Middle frontal gyrus (tissue), 1 donor: Measurements from ENCODE around the gene TMEM50B.
"Not testable (repeated sequence)": the region's sequence is repeated elsewhere in the genome, so short reads cannot be mapped to it uniquely, and the experiment has no call there.

ENCODE experiments used
- DNase-seq: peaks from one replicate; pipeline ENCODE4 v3.0.0-alpha.2; 2015; ENCODE audit warnings: low spot score; ENCODE audit errors: extremely low spot score

Gene TMEM50B

GRCh38 chr21:33478935-33479678 is 667 bp downstream of the TMEM50B start:
- no peak for DNase-seq

DNA sequence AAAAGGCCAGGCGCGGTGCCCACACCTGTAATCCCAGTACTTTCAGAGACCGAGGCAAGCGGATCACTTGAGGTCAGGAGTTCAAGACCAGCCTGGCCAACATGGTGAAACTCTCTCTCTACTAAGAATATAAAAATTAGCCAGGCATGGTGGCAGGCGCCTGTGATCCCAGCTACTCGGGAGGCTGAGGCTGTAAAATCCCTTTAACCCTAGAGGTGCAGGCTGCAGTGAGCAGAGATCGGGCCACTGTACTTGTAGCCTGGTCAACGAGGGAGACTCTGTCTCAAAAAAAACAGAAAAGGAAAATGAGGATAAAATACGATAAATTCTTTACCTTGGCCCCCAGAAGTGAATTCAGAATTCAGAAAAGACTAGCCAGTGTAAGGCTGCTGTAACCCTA is 1.6 kb downstream of the TMEM50B start:
- no peak for DNase-seq

DNA sequence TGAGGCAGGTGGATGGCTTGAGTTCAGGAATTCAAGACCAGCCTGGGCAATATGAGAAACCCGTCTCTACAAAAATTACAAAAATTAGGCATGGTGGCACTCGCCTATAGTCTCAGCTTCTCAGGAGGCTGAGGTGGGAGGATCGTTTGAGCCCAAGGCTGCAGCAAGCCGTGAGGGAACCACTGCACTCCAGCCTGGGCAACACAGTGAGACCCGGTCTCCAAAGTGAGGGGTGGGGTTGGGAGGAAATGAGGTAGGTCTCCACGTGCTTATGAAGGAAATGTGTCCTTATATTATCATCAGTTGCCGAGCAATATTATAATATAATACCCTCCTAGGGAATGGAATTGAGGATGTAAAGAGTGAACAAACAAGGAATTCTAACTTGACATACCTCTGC is 2.7 kb downstream of the TMEM50B start:
- no peak for DNase-seq

- no peak for DNase-seq
Measured at GRCh38 chr21:33473344-33473743, 6.4 kb downstream of the TMEM50B start.

GRCh38 chr21:33470701-33471100 is 9.1 kb downstream of the TMEM50B start:
- DNase-seq, result no peak

DNA sequence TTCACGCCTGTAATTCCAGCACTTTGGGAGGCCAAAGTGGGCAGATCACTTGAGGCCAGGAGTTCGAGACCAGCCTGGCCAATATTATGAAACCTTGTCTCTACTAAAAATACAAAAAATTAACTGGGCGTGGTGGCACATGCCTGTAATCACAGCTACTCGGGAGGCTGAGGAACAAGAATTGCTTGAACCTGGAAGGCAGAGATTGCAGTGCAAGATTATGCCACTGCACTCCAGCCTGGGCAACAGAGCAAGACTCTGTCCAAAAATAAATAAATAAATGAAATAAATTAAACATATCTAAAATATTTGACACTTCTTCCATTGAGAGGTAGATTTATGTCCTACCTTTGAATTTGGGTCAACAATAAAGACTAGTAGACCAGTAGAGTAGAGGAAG is 10.6 kb downstream of the TMEM50B start:
- DNase-seq, result not testable (repeated sequence)

DNA sequence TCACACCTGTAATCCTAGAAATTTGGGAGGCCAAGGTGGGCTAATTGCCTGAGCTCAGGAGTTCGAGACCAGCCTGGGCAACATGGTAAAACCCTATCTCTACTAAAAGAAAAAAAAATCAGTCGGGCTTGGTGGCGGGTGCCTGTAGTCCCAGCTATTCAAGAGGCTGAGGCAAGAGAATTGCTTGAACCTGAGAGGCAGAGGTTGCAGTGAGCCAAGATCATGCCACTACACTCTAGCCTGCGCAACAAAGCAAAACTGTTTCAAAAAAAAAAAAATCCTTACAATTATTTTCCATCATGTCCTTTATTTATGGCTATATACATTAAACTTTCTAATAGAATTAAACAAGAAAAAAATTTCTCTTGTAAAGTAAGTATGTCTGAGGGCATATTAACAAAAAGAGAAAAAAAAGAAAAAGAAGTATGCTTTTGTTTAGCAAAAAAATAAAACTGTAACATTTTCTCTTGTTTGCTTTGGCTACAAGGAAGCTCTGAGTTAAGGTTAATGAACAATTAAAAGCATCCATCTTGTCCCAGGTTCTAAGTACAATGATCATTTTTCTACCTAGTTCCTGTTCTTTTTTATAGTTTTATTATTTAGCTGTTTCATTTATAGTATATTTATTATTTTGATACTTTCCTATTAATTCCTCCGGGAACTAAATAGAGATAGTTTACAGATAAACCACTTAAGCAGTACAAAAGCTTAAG is 18.1 kb downstream of the TMEM50B start:
- no peak for DNase-seq

- DNase-seq, result no peak
Measured at GRCh38 chr21:33458861-33459260, 20.9 kb downstream of the TMEM50B start.

GRCh38 chr21:33455686-33456446 is 23.9 kb downstream of the TMEM50B start:
- DNase-seq, result no peak

GRCh38 chr21:33452362-33452761 is 27.4 kb downstream of the TMEM50B start:
- DNase-seq, result no peak

DNA sequence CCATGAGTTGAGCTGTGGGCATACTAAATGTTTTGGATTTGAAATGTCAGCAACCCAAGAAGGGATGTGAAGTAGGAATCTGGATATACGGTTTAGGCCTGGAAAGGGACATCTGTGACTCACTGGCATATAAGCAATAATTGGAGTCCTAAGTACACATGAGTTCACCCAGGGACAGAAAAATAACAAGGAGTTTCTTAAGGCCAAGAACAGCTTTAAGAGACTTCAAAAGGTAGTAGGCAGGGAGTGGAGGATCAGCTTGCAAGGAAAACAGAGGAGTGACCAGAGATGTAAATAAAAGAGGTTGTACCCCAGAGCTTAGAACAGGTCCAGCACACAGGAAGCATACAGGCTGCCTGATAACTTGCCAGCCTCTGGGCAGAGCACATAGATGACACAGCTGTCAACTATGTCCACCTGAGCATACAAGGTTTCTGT is 28.1 kb downstream of the TMEM50B start:
- no peak for DNase-seq

DNA sequence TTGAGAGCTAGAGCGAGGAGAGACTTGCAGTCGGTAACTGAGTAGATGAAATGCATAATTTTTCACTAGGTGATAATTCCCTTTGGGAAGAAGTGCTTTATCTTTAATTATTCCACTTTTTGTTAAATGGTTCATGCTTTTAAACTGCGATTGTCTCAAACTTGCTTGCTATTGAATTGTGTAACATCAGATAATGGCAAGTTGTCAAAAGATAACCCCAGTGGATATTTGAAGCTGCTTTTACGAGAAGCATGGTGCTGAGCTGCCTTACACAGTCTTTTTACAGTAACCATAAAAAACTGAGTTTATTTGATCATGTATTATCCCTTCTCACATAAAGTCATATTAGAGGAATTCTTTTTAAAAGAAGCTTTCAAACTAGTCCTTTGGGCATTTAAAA is 30.2 kb downstream of the TMEM50B start:
- no peak for DNase-seq

GRCh38 chr21:33446620-33447019 is 33.2 kb downstream of the TMEM50B start:
- DNase-seq, result not testable (repeated sequence)

DNA sequence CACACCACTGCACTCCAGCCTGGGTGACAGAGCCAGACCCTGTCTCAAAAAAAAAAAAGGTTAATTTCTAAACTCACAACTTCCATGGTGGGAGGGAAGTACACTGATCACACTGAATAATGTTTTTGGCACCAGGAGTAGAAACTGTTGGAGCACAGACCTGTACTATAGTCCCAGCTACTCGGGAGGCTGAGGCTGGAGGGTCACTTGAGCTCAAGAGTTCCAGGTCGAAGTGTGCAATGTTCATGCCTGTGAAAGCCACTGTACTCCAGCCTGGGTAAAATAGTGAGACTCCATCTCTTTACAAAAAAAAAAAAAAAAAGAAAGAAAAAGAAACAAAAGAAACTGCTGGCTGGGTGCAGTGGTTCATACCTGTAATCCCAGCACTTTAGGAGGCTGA is 35.3 kb downstream of the TMEM50B start:
- DNase-seq, result no peak

- DNase-seq, result no peak
Measured at GRCh38 chr21:33443194-33443593, 36.6 kb downstream of the TMEM50B start.

DNA sequence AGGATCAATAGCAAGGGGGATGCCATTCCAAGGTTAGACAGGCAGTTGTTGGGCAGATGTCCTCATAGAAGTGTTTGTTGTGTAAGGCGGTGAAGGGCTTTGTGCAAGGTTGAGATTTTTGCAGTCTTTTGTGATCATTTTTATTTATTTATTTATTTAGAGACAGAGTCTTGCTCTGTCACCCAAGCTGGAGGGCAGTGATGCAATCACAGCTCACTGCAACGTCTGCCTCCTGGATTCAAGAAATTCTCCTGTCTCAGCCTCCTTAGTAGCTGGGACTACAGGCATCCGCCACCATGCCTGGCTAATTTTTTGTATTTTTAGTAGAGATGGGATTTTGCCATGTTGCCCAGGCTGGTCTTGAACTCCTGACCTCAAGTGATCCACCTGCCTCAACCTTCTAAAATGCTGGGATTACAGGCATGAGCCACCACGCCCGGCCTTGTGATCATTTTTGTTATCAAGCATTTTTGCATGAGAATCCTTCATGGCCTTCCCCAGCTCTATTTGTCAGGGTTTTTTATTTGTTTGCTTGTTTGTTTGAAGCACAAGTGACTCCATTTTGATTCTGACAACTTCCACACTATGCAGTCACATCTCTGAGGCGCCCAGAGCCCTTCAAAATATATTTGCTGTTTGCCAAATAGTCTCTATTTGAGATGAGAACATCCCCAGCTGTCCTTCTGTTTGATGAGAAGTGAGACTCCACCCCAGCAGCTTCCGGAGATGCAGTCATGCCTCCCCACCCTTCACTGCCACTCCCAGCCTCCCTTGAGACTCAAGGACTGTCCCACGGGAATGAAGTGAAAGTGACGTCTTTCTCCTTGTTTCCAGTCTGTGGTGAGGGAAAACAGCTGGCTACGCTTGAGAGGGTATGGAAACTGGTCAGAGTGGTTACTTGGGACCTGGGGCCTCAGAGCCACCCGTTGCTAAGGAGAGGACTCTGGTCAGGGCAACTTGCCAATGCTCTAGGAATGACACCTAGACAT is 38.0 kb downstream of the TMEM50B start:
- no peak for DNase-seq

GRCh38 chr21:33437140-33437539 is 42.6 kb downstream of the TMEM50B start:
- DNase-seq, result no peak

DNA sequence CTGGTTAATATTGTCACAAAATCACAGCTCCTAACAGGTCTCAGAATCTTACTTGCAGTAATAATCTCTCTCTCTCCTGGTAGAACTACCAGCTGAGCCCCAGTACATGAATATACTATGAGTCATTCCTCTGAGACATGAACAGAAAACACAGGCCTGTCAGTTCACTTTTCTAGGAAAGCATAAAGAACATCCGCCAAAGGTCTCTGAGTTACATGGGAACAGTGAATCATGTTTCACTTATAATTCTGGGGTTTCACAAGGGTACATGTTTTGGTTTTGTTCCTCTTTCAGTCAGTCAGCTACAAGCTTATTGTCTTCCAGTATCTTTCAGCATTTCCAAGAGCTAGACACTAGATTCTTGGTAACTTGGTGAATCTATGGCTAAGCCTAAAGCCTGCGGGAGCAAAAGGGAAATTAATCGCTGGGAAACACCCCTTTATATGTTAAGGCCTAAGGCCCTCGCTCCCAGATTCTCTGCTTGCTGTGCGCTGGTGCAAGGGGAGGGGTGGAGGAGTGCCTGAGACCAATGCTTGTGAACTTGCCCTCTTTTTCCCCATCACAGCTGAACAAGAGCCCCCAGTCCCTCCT is 44.9 kb downstream of the TMEM50B start:
- DNase-seq, result no peak

GRCh38 chr21:33433425-33434114 is 46.2 kb downstream of the TMEM50B start:
- no peak for DNase-seq

DNA sequence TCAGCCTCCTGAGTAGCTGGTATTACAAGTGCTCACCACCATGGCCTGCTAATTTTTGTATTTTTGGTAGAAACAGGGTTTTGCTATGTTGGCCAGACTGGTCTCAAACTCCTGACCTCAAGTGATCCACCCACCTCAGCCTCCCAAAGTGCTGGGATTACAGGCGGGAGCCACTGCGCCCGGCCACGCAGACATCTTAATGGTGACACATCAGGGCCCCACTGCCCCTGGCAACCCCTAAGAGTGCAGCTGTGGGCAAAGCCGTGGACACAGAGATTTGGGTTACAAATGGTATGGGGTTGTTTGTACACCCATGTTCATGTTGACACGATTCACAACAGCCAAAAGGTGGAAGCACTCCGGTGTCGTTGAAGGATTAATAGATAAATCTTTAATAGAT is 46.8 kb downstream of the TMEM50B start:
- no peak for DNase-seq
